ENCODE results near the gene C9orf43. TPM values are rescaled to one million over a fixed set of nuclear protein-coding genes. Genes with fewer than 3 reads are reported as not detected.

C9orf43 gene
- total and polyA plus RNA-seq, 9 of the 15 experiments (the other 6 are each of a cell fraction or from before 2014, with no cell fraction given) = 0.21 to 0.58 (median 0.33) TPM

DNA sequence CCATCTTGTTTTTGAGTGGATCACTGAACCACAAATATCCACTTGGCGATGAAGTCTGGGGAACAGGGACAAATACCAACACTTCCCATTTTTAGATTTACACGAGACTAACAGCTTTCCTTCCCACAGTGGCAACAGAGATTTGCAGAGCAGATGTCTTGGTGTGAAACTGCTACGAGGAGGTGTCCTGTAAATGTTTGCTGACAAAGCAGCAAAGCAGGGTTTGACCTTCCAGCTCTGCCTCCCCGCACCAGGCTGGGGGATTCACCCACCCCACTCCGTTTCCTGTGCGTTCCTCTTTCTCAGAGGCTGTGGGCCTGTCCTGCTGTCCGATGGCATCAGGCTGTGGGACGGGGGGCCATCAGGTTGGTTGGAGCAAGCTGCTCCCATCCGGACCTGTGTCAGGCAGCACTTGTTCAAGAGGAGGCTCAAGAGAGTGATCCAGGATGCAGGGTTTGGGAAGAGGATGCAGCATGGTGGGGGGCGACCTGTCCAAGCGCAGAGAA, 52.3 kb downstream of the C9orf43 start (continued):
- TF ChIP-seq, protein P1, sequence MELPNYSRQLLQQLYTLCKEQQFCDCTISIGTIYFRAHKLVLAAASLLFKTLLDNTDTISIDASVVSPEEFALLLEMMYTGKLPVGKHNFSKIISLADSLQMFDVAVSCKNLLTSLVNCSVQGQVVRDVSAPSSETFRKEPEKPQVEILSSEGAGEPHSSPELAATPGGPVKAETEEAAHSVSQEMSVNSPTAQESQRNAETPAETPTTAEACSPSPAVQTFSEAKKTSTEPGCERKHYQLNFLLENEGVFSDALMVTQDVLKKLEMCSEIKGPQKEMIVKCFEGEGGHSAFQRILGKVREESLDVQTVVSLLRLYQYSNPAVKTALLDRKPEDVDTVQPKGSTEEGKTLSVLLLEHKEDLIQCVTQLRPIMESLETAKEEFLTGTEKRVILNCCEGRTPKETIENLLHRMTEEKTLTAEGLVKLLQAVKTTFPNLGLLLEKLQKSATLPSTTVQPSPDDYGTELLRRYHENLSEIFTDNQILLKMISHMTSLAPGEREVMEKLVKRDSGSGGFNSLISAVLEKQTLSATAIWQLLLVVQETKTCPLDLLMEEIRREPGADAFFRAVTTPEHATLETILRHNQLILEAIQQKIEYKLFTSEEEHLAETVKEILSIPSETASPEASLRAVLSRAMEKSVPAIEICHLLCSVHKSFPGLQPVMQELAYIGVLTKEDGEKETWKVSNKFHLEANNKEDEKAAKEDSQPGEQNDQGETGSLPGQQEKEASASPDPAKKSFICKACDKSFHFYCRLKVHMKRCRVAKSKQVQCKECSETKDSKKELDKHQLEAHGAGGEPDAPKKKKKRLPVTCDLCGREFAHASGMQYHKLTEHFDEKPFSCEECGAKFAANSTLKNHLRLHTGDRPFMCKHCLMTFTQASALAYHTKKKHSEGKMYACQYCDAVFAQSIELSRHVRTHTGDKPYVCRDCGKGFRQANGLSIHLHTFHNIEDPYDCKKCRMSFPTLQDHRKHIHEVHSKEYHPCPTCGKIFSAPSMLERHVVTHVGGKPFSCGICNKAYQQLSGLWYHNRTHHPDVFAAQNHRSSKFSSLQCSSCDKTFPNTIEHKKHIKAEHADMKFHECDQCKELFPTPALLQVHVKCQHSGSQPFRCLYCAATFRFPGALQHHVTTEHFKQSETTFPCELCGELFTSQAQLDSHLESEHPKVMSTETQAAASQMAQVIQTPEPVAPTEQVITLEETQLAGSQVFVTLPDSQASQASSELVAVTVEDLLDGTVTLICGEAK (IDR thresholded peaks at IDR 0.05) = no peak
- TF ChIP-seq, protein P1 (CRISPR knock-in tag; IDR thresholded peaks at IDR 0.05) = no peak
- TF ChIP-seq SREBF1 (IDR thresholded peaks at IDR 0.05; ENCODE audit: borderline replicate concordance, low read depth, low read length) (no peak), TAF9B (IDR thresholded peaks at IDR 0.05; ENCODE audit: partially characterized antibody) (no peak)
